ENCODE results near the gene APOL6.
A peak's percentile ranks its signal among the peaks of the same experiment; 100 is the strongest.

APOL6 gene

GRCh38 chr22:35648066-35649025, at the start of gene APOL6:
Gene APOL6, plus strand, starts transcription at chr22:35648446. Its CDS starts 7,980 bp downstream, at chr22:35656426.
- peaks cover 8% of the 10 kb centered on the region for H3K4me1 ChIP-seq (ENCODE audit: control insufficient read depth, insufficient read depth, low read length)
- H3K27me3 ChIP-seq (ENCODE audit: control insufficient read depth, insufficient read depth, low read length) = no peaks in the 10 kb centered on the region
- no peaks in the 10 kb centered on the region for H3K36me3 ChIP-seq (ENCODE audit: control insufficient read depth, insufficient read depth, low read length)
- no peaks in the 10 kb centered on the region for H3K9me3 ChIP-seq (ENCODE audit: control insufficient read depth, low read length)
- H3K9ac ChIP-seq (ENCODE audit: low read length) = peak within 1 kb of the TSS; percentile 99
- peak within 1 kb of the TSS; percentile 93 for H3K4me3 ChIP-seq (ENCODE audit: low read length)

- H3K9ac ChIP-seq (ENCODE audit: low read length) = no peak overlapping the region
- H3K4me1 ChIP-seq (ENCODE audit: control insufficient read depth, insufficient read depth, low read length) = no peaks in the 10 kb centered on the region
- H3K36me3 ChIP-seq (ENCODE audit: control insufficient read depth, insufficient read depth, low read length) = no peaks in the 10 kb centered on the region
- H3K4me3 ChIP-seq (ENCODE audit: low read length) = no peak overlapping the region
- no peaks in the 10 kb centered on the region for H3K9me3 ChIP-seq (ENCODE audit: control insufficient read depth, low read length)
- peaks cover 1% of the 10 kb centered on the region for H3K27me3 ChIP-seq (ENCODE audit: control insufficient read depth, insufficient read depth, low read length)
Observed at GRCh38 chr22:35599364-35599763, 48.9 kb upstream of the APOL6 start.

GRCh38 chr22:35600476-35600875, 47.8 kb upstream of the APOL6 start:
- H3K9me3 ChIP-seq (ENCODE audit: control insufficient read depth, low read length) = no peaks in the 10 kb centered on the region
- H3K27me3 ChIP-seq (ENCODE audit: control insufficient read depth, insufficient read depth, low read length) = peaks cover 9% of the 10 kb centered on the region
- H3K36me3 ChIP-seq (ENCODE audit: control insufficient read depth, insufficient read depth, low read length) = no peaks in the 10 kb centered on the region
- no peak overlapping the region for H3K9ac ChIP-seq (ENCODE audit: low read length)
- H3K4me3 ChIP-seq (ENCODE audit: low read length) = no peak overlapping the region
- no peaks in the 10 kb centered on the region for H3K4me1 ChIP-seq (ENCODE audit: control insufficient read depth, insufficient read depth, low read length)

GRCh38 chr22:35601013-35601580, 47.1 kb upstream of the APOL6 start:
- Histone ChIP-seq H3K9me3 (ENCODE audit: control insufficient read depth, low read length) (no peaks in the 10 kb centered on the region), H3K4me1 (ENCODE audit: control insufficient read depth, insufficient read depth, low read length) (no peaks in the 10 kb centered on the region), H3K36me3 (ENCODE audit: control insufficient read depth, insufficient read depth, low read length) (no peaks in the 10 kb centered on the region), H3K27me3 (ENCODE audit: control insufficient read depth, insufficient read depth, low read length) (peaks cover 9% of the 10 kb centered on the region), H3K9ac (ENCODE audit: low read length) (no peak overlapping the region), H3K4me3 (ENCODE audit: low read length) (no peak overlapping the region)

- H3K4me1 ChIP-seq (ENCODE audit: control insufficient read depth, insufficient read depth, low read length) = no peaks in the 10 kb centered on the region
- H3K4me3 ChIP-seq (ENCODE audit: low read length) = no peak overlapping the region
- H3K27me3 ChIP-seq (ENCODE audit: control insufficient read depth, insufficient read depth, low read length) = peaks cover 9% of the 10 kb centered on the region
- H3K9me3 ChIP-seq (ENCODE audit: control insufficient read depth, low read length) = no peaks in the 10 kb centered on the region
- H3K9ac ChIP-seq (ENCODE audit: low read length) = no peak overlapping the region
- no peaks in the 10 kb centered on the region for H3K36me3 ChIP-seq (ENCODE audit: control insufficient read depth, insufficient read depth, low read length)
Observed at GRCh38 chr22:35601743-35602615, 46.3 kb upstream of the APOL6 start.

GRCh38 chr22:35604621-35605368, 43.5 kb upstream of the APOL6 start:
- Histone ChIP-seq H3K4me1 (ENCODE audit: control insufficient read depth, insufficient read depth, low read length) (no peaks in the 10 kb centered on the region), H3K9me3 (ENCODE audit: control insufficient read depth, low read length) (no peaks in the 10 kb centered on the region), H3K27me3 (ENCODE audit: control insufficient read depth, insufficient read depth, low read length) (peaks cover 9% of the 10 kb centered on the region), H3K4me3 (ENCODE audit: low read length) (no peak overlapping the region), H3K36me3 (ENCODE audit: control insufficient read depth, insufficient read depth, low read length) (no peaks in the 10 kb centered on the region), H3K9ac (ENCODE audit: low read length) (no peak overlapping the region)

- H3K4me1 ChIP-seq (ENCODE audit: control insufficient read depth, insufficient read depth, low read length) = no peaks in the 10 kb centered on the region
- no peak overlapping the region for H3K9ac ChIP-seq (ENCODE audit: low read length)
Observed at GRCh38 chr22:35605369-35605680, 42.9 kb upstream of the APOL6 start.

GRCh38 chr22:35605851-35606481, 42.3 kb upstream of the APOL6 start:
- Histone ChIP-seq H3K36me3 (ENCODE audit: control insufficient read depth, insufficient read depth, low read length) (no peaks in the 10 kb centered on the region), H3K27me3 (ENCODE audit: control insufficient read depth, insufficient read depth, low read length) (peaks cover 9% of the 10 kb centered on the region), H3K4me1 (ENCODE audit: control insufficient read depth, insufficient read depth, low read length) (no peaks in the 10 kb centered on the region), H3K4me3 (ENCODE audit: low read length) (no peak overlapping the region), H3K9ac (ENCODE audit: low read length) (no peak overlapping the region), H3K9me3 (ENCODE audit: control insufficient read depth, low read length) (no peaks in the 10 kb centered on the region)

More at GRCh38 chr22:35605369-35605680, 42.9 kb upstream of the APOL6 start:
- Histone ChIP-seq H3K4me3 (ENCODE audit: low read length) (no peak overlapping the region), H3K27me3 (ENCODE audit: control insufficient read depth, insufficient read depth, low read length) (peaks cover 9% of the 10 kb centered on the region), H3K36me3 (ENCODE audit: control insufficient read depth, insufficient read depth, low read length) (no peaks in the 10 kb centered on the region), H3K9me3 (ENCODE audit: control insufficient read depth, low read length) (no peaks in the 10 kb centered on the region)

- Histone ChIP-seq H3K27me3 (ENCODE audit: control insufficient read depth, insufficient read depth, low read length) (peaks cover 9% of the 10 kb centered on the region), H3K9ac (ENCODE audit: low read length) (no peak overlapping the region), H3K36me3 (ENCODE audit: control insufficient read depth, insufficient read depth, low read length) (no peaks in the 10 kb centered on the region), H3K4me3 (ENCODE audit: low read length) (no peak overlapping the region), H3K4me1 (ENCODE audit: control insufficient read depth, insufficient read depth, low read length) (no peaks in the 10 kb centered on the region), H3K9me3 (ENCODE audit: control insufficient read depth, low read length) (no peaks in the 10 kb centered on the region)
Observed at GRCh38 chr22:35606916-35607315, 41.3 kb upstream of the APOL6 start.

- Histone ChIP-seq H3K27me3 (ENCODE audit: control insufficient read depth, insufficient read depth, low read length) (peaks cover 9% of the 10 kb centered on the region), H3K4me3 (ENCODE audit: low read length) (no peak overlapping the region), H3K4me1 (ENCODE audit: control insufficient read depth, insufficient read depth, low read length) (no peaks in the 10 kb centered on the region), H3K36me3 (ENCODE audit: control insufficient read depth, insufficient read depth, low read length) (no peaks in the 10 kb centered on the region), H3K9ac (ENCODE audit: low read length) (no peak overlapping the region), H3K9me3 (ENCODE audit: control insufficient read depth, low read length) (no peaks in the 10 kb centered on the region)
Observed at GRCh38 chr22:35608088-35608487, 40.2 kb upstream of the APOL6 start.

- Histone ChIP-seq H3K4me3 (ENCODE audit: low read length) (no peak overlapping the region), H3K36me3 (ENCODE audit: control insufficient read depth, insufficient read depth, low read length) (no peaks in the 10 kb centered on the region), H3K27me3 (ENCODE audit: control insufficient read depth, insufficient read depth, low read length) (peaks cover 9% of the 10 kb centered on the region), H3K4me1 (ENCODE audit: control insufficient read depth, insufficient read depth, low read length) (no peaks in the 10 kb centered on the region), H3K9me3 (ENCODE audit: control insufficient read depth, low read length) (no peaks in the 10 kb centered on the region), H3K9ac (ENCODE audit: low read length) (no peak overlapping the region)
Observed at GRCh38 chr22:35609261-35609660, 39.0 kb upstream of the APOL6 start.
